HUES6 (cell line): ENCODE results near the gene APOBEC4.

Source experiments
- H3K27ac ChIP-seq: 2 replicates; pipeline ENCODE4 v1.7.0; 2013; ENCODE audit warnings: low read depth, mild to moderate bottlenecking, low read length, inconsistent platforms
- H3K27me3 ChIP-seq: 2 replicates; pipeline ENCODE4 v1.6.1; 2013; ENCODE audit warnings: low read length; ENCODE audit not compliant: control insufficient read depth, insufficient read depth
- H3K36me3 ChIP-seq: 2 replicates; pipeline ENCODE4 v1.6.1; 2013; ENCODE audit warnings: low read length; ENCODE audit not compliant: control insufficient read depth, insufficient read depth
- H3K4me1 ChIP-seq: 2 replicates; pipeline ENCODE4 v1.6.1; 2013; ENCODE audit warnings: low read length; ENCODE audit not compliant: control insufficient read depth, insufficient read depth
- H3K4me3 ChIP-seq: 2 replicates; pipeline ENCODE4 v1.5.1; 2013; ENCODE audit warnings: low read depth, low read length
- H3K9ac ChIP-seq: one replicate; pipeline ENCODE4 v1.6.1; 2013; ENCODE audit warnings: mild to moderate bottlenecking, low read length
- H3K9me3 ChIP-seq: 2 replicates; pipeline ENCODE4 v1.6.1; 2013; ENCODE audit warnings: low read depth, low read length; ENCODE audit not compliant: control insufficient read depth, insufficient read depth

The APOBEC4 gene

DNA sequence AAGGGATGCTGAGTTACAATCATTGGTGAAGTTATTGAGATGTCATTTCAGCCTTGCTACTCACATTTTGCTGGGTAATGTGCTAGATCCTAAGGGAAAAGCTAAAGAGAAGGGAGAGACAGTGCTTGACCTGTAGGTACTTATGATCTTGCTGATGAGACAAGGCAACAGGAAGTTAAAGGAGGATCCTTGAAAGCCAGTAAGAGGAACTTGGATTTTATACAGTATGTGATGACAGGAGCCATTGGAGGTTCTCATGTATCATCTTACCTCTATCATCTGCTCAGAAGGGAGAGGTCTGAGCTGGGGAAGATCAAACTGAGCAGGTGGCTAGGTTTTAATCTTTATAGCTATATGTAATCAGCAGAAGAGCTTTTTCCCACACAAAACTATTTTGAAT is 6.3 kb downstream of the APOBEC4 start:
- no peak overlapping the region for H3K27ac ChIP-seq
- no peak overlapping the region for H3K9ac ChIP-seq
- no peaks in the 10 kb centered on the region for H3K36me3 ChIP-seq

DNA sequence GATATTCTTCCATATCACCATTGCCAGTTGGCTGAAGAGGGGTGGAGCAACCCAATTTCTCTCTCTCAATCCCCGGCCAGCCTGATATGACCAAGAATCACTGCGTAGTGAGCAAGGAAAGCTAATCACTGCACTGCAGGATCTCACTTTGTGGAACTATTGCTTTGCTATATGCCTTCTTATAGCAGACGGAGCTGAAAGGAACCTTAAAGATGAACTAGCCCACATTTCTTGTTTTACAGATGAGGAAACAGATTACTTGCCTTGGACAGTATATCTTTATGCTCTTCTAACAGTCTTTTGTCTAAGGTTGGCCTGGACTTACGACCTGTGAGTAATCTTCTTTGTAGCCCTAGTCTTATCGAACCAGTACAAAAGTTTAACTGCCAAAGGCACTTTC is 7.6 kb downstream of the APOBEC4 start:
- Histone ChIP-seq H3K4me1 (no peaks in the 10 kb centered on the region), H3K27ac (no peak overlapping the region), H3K9me3 (no peaks in the 10 kb centered on the region), H3K4me3 (no peak overlapping the region), H3K9ac (no peak overlapping the region), H3K27me3 (no peaks in the 10 kb centered on the region), H3K36me3 (no peaks in the 10 kb centered on the region)

More for the DNA sequence above, 6.3 kb downstream of the APOBEC4 start:
- Histone ChIP-seq H3K9me3 (no peaks in the 10 kb centered on the region), H3K4me1 (no peaks in the 10 kb centered on the region), H3K4me3 (no peak overlapping the region), H3K27me3 (no peaks in the 10 kb centered on the region)

DNA sequence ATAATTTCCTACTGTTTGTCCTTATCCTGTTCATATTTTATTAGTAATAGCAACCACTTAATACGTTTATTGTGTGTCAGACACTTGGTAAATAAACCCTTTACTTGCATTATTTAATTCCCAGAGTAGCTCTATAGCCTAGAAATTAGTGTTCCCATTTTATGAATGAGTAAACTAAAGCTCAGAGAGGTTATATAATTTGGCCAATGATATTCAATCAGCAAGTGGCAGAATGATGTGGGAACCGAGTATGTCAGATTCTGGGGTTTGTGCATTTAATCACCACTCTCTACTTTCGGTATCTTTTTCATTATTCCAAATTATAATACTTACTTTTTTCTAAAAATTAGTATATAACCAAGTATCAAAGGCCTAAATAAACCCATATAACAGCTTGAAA is 10.9 kb downstream of the APOBEC4 start:
- Histone ChIP-seq H3K9me3 (no peaks in the 10 kb centered on the region), H3K4me3 (no peak overlapping the region), H3K4me1 (no peaks in the 10 kb centered on the region), H3K27ac (no peak overlapping the region), H3K27me3 (peaks cover 10% of the 10 kb centered on the region), H3K36me3 (no peaks in the 10 kb centered on the region), H3K9ac (no peak overlapping the region)

DNA sequence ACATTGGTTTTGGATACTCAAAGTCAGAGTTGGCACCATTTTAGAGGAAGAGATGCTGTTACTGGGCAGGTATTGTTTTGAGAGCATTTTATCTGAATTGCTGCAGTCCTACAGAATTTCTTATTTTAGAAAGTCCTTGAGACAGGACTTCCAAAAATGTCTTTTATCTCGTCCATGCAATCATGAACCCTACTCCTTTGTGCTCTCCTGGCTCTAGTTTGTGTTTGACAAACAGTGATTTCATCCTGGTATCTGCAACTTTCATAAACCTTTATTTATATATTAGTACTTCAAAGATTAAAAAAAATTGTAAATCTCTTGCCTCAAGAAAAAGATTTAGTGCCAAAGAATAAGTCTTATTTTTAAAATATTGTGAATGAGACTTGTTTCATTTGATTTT is 12.9 kb downstream of the APOBEC4 start:
- H3K9me3 ChIP-seq = no peaks in the 10 kb centered on the region
- no peaks in the 10 kb centered on the region for H3K36me3 ChIP-seq
- H3K27me3 ChIP-seq = peaks cover 20% of the 10 kb centered on the region
- H3K27ac ChIP-seq = no peak overlapping the region
- no peak overlapping the region for H3K4me3 ChIP-seq
- no peak overlapping the region for H3K9ac ChIP-seq
- no peaks in the 10 kb centered on the region for H3K4me1 ChIP-seq

DNA sequence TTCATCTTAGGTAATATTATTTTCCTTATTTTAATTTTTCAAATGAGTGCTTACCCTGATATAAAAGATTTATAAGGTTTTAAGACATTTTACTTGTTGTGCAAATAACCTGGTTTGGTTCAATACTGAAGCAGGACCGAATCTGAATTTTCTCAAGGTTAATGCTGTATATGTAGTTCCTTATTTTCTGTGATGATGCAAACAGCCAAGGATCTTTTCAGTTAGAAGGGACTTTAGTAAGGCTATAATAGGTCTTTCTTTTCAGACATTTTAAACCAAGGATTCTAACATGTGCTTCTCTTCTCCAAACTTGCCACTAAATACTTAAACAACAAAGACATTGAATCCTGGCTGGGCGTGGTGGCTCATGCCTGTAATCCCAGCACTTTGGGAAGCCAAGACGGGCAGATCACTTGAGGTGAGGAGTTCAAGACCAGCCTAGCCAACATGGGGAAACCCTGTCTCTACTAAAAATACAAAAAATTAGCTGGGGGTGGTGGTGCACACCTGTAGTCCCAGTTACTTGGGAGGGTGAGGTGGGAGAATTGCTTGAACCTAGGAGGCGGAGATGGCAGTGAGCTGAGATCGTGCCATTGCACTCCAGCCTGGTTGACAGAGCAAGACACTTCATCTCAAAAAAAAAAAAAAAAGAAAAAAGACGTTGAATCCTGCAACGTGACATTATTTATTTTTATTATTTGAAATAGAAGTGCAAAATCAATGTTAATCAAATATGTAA is 14.3 kb downstream of the APOBEC4 start:
- Histone ChIP-seq H3K9ac (no peak overlapping the region), H3K4me3 (no peak overlapping the region), H3K36me3 (no peaks in the 10 kb centered on the region), H3K27ac (no peak overlapping the region), H3K4me1 (peaks cover 4% of the 10 kb centered on the region; the same call in 1 of the 2 replicates), H3K9me3 (no peaks in the 10 kb centered on the region), H3K27me3 (peaks cover 20% of the 10 kb centered on the region)

DNA sequence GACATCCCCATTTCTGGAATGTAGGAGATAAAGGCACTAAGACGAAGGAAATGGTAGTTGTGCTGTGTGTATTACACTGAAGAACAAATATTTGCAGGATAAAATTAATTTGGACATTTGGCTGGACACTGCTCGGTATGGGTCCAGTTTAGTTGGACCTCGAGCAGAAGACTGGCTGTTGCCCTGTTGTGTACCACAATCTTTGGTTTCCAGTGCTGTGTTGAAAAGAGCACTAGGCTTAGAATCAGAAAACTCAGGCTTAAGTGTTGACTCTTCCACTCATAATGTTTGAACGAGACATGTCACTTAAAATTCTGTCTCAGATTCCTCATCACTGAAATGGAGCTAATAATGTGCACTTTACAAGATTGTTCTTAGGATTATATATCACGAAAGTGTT is 16.3 kb downstream of the APOBEC4 start:
- Histone ChIP-seq H3K27me3 (peaks cover 20% of the 10 kb centered on the region), H3K4me1 (peaks cover 19% of the 10 kb centered on the region), H3K9me3 (no peaks in the 10 kb centered on the region), H3K27ac (no peak overlapping the region), H3K9ac (no peak overlapping the region), H3K36me3 (0 out of 2 replicates have a peak, but pooled peaks cover 4% of the 10 kb centered on the region), H3K4me3 (peak overlapping the region; percentile 86; the same call in 1 of the 2 replicates)

DNA sequence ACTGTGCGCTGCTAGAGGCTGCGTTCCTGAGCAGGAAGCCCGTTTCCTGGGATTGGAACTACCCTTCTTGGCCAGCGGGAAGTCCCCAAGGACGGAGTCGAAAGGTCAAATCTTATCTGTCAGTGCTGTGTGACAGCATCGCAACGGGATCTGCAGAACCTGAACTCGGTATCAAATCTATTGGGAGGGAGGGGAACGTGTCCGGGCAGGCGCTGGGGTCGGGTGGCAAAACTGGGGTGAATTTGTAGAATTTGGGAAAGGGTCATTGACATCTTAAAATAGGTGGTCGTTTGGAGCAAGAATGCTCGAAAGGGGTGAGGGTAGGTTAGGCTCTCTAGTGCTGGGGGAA is 16.8 kb downstream of the APOBEC4 start:
- Histone ChIP-seq H3K9me3 (no peaks in the 10 kb centered on the region), H3K4me1 (peaks cover 21% of the 10 kb centered on the region), H3K27ac (no peak overlapping the region), H3K36me3 (0 out of 2 replicates have a peak, but pooled peaks cover 4% of the 10 kb centered on the region), H3K27me3 (peaks cover 20% of the 10 kb centered on the region), H3K4me3 (peak overlapping the region; percentile 86), H3K9ac (no peak overlapping the region)

DNA sequence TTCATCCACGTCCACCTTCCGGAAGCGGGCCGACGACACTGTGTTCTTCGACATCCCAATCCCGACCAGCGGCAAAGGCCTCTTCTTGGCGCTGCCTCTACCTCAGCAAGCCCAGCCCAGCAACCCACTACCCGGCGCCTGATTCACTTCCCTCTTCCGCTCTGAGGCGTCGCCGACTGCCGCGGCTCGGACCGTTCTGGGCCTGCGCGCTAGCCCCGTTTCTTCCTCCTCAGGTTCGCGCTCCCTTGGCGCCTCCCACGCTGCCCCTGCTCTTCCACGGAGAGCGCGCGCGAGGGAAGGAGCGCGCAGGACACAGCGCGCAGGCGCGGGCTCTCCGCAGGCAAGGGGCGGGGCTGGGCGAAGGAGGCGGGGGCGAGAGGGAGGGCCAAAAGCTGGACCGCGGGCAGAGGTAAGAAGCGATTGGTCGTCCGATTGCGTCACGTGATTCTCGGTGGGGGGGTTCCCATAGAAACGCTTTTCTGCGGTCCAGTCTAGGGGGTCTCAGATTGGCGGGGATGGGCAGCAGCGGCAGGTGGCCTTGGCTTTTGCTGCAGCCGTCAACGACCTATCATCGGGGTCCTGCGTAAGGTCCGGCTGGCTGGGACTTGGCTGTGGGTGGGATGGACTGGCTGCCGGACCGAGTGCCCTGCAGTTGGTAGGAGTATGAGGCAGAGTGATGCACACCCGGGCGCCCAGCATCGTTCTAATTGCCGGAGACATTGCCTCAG is 17.3 kb downstream of the APOBEC4 start, which contains the start of gene ARPC5:
ARPC5 (minus strand) TSS at position 178 of the 728 bp plus-strand sequence; CDS start at position 54, 124 bp downstream.
- Histone ChIP-seq H3K27ac (peak within 1 kb of the TSS; percentile 56; the same call in 1 of the 2 replicates), H3K9me3 (no peaks in the 10 kb centered on the region), H3K4me3 (peak within 1 kb of the TSS; percentile 86), H3K36me3 (peaks cover 8% of the 10 kb centered on the region), H3K4me1 (peaks cover 21% of the 10 kb centered on the region), H3K27me3 (peaks cover 20% of the 10 kb centered on the region), H3K9ac (peak within 1 kb of the TSS; percentile 81)

DNA sequence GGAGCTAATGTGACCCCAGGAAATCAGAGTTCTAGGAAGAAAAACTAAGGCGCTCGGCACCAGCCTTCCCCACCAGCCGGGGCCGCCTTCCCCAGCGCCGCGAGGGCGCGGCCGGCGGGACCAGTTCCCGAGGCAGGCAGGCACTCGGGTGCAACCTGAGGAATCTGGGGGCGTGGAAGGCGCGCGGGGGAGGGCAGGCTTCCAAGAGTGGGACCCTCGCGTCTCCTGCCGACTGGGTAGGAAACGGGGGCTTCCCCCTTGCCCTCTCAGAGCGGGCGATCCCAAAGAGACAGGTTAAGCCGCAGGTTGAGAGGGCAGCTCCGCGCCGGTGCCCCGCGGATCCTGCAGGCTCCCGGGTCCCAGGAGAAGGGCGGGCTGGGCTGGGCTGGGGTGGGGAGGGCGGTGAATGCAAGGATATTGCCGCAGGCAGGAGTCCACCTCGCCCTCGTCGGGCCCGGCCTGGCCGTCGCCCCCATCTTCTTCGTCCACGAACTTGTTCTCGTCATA is 18.0 kb downstream of the APOBEC4 start:
- Histone ChIP-seq H3K4me1 (peaks cover 21% of the 10 kb centered on the region), H3K9ac (peak overlapping the region; percentile 81), H3K36me3 (peaks cover 14% of the 10 kb centered on the region), H3K27me3 (peaks cover 20% of the 10 kb centered on the region), H3K9me3 (no peaks in the 10 kb centered on the region), H3K4me3 (peak overlapping the region; percentile 86), H3K27ac (peak overlapping the region; percentile 56; the same call in 1 of the 2 replicates)

DNA sequence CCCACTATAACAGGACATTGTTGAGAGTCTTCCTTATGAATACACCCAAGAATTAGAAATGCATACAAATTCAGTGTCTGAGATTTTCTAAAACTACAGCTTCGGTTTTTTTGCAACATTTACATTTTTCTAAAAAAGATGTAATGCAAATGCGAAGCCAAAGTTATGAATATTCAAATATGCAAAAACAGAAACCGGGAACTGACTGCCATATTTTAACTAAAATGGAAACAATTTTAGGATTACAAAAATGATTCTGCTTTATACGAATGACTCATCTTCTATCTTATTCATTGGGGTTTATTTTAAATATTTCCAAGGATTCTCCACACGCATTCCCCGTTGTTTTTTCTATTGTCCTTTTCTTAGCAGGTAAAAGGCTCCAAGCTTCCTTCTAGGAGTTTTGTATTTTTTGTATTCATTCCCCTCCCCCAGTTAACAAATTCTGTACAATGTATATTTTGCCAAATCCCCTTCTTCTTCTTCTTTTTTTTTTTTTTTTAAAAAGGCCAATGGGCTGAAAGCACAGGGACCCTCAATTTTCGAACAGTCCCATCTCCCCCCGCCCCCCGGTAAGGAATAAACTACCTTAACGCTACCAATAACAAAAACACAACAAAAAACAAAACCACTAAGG is 18.6 kb downstream of the APOBEC4 start:
- Histone ChIP-seq H3K4me1 (peaks cover 21% of the 10 kb centered on the region), H3K4me3 (peak overlapping the region; percentile 86), H3K27ac (peak overlapping the region; percentile 56; the same call in 1 of the 2 replicates), H3K27me3 (peaks cover 20% of the 10 kb centered on the region), H3K36me3 (peaks cover 20% of the 10 kb centered on the region), H3K9ac (peak overlapping the region; percentile 81), H3K9me3 (no peaks in the 10 kb centered on the region)
